Measurements from ENCODE around the gene LRRC4C.

- no peak for TF ChIP-seq CTCF (IDR thresholded peaks at IDR 0.05)
- no peak for TF ChIP-seq POLR2A (IDR thresholded peaks at IDR 0.05)
- TF ChIP-seq EP300 (IDR thresholded peaks at IDR 0.05), result no peak
- no peak for TF ChIP-seq POLR2AphosphoS5 (IDR thresholded peaks at IDR 0.05)
These were observed 1256.7 kb downstream of the LRRC4C start for GRCh38 chr11:40202589-40203270.

Data from gastroesophageal sphincter (tissue), 3 donors.